NCI-H82 treated with DMSO at 0.1 percent for 48 hours (cell line): Measurements from ENCODE around the gene TNFSF15.

Experiments used
- DNase-seq: peaks from one replicate; lab custom pipeline; 2025; ENCODE audit not compliant: unreplicated experiment; lab: John Stamatoyannopoulos, UW

TNFSF15 gene

GRCh38 chr9:114789006-114789405, 16.8 kb downstream of the TNFSF15 start:
- no peak for DNase-seq

DNA sequence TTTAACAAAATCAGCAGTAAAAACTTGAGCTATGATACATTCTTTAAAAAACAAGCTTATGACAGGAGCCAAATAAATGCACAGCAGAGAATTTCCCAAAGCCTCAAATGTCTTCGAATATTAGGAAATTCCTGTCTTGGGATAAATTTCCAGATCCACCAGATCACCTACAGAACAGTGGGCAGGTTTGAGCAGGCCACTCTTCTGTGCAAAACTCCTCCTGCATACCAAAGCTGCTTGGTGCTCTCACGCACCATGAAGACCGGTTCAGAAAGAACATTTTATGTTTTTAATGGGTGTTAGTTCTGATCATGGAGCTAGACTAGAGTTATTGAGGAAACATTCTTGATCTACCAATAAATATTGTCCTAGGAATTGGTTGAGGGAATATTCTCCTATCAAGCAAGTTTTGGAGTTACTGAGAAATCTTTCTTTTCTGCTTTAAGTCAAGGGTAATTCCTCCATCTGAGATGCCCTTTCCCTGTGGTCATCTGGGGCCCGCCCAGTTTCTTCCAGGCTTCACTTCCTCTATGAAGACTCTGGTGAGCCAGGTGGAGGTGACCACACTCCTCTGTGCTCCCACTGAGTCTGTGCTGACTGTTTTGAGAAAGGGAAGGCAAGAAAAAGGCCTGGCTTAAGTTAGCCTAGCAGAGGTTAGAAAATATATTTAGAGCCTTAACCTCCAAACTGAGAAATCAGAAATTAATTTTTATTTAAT, 17.9 kb downstream of the TNFSF15 start:
- no peak for DNase-seq

DNA sequence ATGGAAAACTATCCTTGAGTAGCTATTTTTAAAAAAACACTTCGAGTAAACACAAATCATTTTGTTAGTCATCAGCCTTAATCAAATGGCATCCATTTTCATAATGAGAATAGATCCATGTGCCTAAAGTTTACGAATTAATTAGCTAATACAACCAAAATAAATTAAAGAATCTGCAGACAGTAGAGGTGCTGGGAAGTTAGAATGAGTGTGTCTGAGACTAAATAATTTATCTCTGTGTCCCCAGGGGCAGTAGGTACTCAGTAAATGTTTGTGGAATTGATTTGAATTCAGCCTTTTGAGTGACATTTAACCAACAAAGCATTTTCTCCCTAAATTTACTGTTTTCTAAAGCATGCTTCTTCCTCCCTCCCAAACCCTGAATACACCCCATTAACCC, 18.6 kb downstream of the TNFSF15 start:
- DNase-seq, result no peak

GRCh38 chr9:114785866-114786650, 19.8 kb downstream of the TNFSF15 start:
- DNase-seq, result no peak

- no peak for DNase-seq
Measured at GRCh38 chr9:114784721-114785279, 21.0 kb downstream of the TNFSF15 start.

- no peak for DNase-seq
Measured at GRCh38 chr9:114782586-114782985, 23.3 kb downstream of the TNFSF15 start.

- DNase-seq, result no peak
Measured at GRCh38 chr9:114779352-114779845, 26.4 kb downstream of the TNFSF15 start.

- DNase-seq, result no peak
Measured at GRCh38 chr9:114777821-114778609, 27.8 kb downstream of the TNFSF15 start.

- DNase-seq, result no peak
Measured at GRCh38 chr9:114776683-114777399, 29.0 kb downstream of the TNFSF15 start.

- no peak for DNase-seq
Measured at GRCh38 chr9:114775981-114776380, 29.9 kb downstream of the TNFSF15 start.

GRCh38 chr9:114775121-114775520, 30.7 kb downstream of the TNFSF15 start:
- no peak for DNase-seq

DNA sequence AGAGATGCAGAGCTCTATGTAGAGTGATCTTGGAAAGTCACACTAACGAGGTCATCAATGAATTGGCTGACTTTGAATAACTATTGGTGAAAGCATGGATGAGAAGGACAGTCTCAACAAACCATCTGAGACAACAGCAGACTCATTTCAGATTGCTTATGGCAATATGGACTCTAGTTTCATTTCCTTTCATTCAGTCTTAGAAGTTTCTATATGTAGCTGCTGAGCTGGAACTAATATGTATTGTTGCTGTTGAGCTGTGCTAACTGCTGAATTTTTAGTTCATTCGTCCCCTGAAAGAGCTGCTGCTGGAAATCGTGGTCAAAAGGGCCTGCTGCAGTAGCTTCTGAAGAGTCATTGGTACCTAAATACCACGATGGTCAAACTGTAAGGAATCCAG, 31.3 kb downstream of the TNFSF15 start:
- no peak for DNase-seq

- no peak for DNase-seq
Measured at GRCh38 chr9:114771889-114772288, 34.0 kb downstream of the TNFSF15 start.

- no peak for DNase-seq
Measured at GRCh38 chr9:114770991-114771390, 34.8 kb downstream of the TNFSF15 start.

- DNase-seq, result no peak
Measured at GRCh38 chr9:114769624-114770023, 36.2 kb downstream of the TNFSF15 start.

GRCh38 chr9:114763220-114763619, 42.6 kb downstream of the TNFSF15 start:
- DNase-seq, result no peak

GRCh38 chr9:114761523-114761922, 44.3 kb downstream of the TNFSF15 start:
- DNase-seq, result no peak

DNA sequence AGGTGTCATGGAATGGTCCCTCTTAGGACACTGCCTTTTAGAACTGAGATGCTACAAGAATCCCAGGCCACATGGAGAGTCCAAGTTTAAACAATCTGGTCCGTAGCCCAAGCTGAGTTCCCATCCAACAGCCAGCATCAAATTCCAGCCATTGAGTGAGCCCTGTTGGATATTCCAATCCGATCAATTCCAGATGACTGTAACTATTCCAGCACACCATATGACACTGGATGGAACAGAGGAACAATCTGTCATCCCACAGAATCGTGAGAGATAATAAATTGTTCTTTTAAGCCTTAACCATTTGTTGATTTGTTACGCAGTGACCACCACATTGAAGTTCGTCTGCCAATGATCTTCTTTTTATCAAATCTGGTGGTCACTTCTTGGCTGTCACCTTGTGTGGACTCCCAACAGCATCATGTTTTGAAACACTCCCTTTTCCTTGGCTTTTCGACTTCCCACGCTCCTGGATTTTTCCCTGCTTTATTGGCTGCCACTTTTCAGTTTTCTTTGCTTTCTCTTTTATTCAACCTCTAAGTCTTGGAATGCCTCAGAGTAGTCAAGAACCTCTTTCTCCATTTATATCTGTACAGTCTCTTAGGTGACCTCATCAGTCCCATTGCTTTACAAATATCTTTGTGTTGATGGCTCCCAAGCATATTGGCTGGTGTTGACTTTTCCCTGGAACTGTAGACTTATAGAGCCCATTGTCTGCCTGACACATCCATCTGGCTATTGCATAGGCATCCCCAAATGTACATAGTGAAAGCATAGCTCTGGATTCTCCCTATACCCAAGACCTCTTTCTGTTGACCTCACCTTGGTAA, 46.1 kb downstream of the TNFSF15 start:
- no peak for DNase-seq

DNA sequence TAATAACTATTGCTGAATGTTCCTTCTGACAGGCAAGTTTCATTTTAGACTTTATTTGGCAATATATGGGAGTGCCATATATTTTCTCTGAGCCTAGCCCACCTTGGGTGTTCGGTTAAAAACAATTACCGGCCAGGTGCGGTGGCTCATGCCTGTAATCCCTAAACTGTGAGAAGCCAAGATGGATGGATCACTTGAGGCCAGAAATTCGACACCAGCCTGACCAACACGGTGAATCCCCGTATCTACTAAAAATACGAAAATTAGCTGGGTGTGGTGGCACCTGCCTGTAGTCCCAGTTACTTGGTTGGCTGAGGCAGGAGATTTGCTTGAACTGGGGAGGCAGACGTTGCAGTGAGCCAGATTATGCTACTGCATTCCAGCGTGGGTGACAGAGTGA, 47.9 kb downstream of the TNFSF15 start:
- no peak for DNase-seq

- DNase-seq, result no peak
Measured at GRCh38 chr9:114757395-114757794, 48.4 kb downstream of the TNFSF15 start.
